HEK293 (cell line): Measurements from ENCODE around the gene LAMC3.

Experiments used
- CTCF ChIA-PET: fragments of 350-600 bp; formaldehyde crosslinking; extraction: SDS; loops from one replicate; lab custom pipeline; 2021; ENCODE audit warnings: antibody characterized with exemption; lab: Yijun Ruan, JAX
- POLR2A ChIA-PET: fragments of 300-600 bp; formaldehyde crosslinking; extraction: SDS; loops from one replicate; lab custom pipeline; 2020; ENCODE audit warnings: antibody characterized with exemption, inconsistent platforms; lab: Yijun Ruan, JAX
- H3K27ac ChIP-seq: fragments of 200-500 bp; sonication (Bioruptor generic); 2 replicates; pipeline ENCODE4 v1.5.1; 2014; ENCODE audit warnings: low read depth, low read length, control low read depth, inconsistent platforms; ENCODE audit errors: extremely low read depth
- H3K36me3 ChIP-seq, 2 experiments: fragments of 200-500 bp in 1 of 2; sonication (Bioruptor generic) in 1 of 2; 1 replicate in 1 of 2; 2 replicates in 1 of 2; pipeline ENCODE4 v1.5.1; 2014 to 2017; ENCODE audit warnings: inconsistent platforms in 2 of 2, low read length in 2 of 2; ENCODE audit not compliant: control insufficient read depth in 2 of 2, insufficient read depth in 1 of 2
- H3K4me1 ChIP-seq: fragments of 200-500 bp; sonication (Bioruptor generic); 2 replicates; pipeline ENCODE4 v1.5.1; 2014; ENCODE audit warnings: mild to moderate bottlenecking, low read length, inconsistent platforms; ENCODE audit not compliant: control insufficient read depth, insufficient read depth
- H3K4me3 ChIP-seq: 2 replicates; pipeline ENCODE4 v1.5.1; 2011; ENCODE audit warnings: low read depth, mild to moderate bottlenecking, control low read depth, low read length, moderate library complexity
- H3K9me3 ChIP-seq: fragments of 200-500 bp; sonication (Bioruptor generic); 2 replicates; pipeline ENCODE4 v1.5.1; 2014; ENCODE audit warnings: low read depth, low read length, inconsistent platforms; ENCODE audit not compliant: control insufficient read depth, insufficient read depth
- AEBP2 ChIP-seq: fragments of 450-650 bp; formaldehyde crosslinking; IDR thresholded peaks from 2 replicates; pipeline ENCODE4 v1.5.1; 2016; ENCODE audit warnings: missing biosample characterization, missing genetic modification characterization, borderline replicate concordance
- BCL11A ChIP-seq: fragments of 450-650 bp; formaldehyde crosslinking; IDR thresholded peaks from 2 replicates; pipeline ENCODE4 v1.5.1; 2016; ENCODE audit warnings: low read depth, missing biosample characterization, missing genetic modification characterization
- MZF1 ChIP-seq: fragments of 450-650 bp; formaldehyde crosslinking; IDR thresholded peaks from 2 replicates; pipeline ENCODE4 v1.5.1; 2017; ENCODE audit warnings: missing biosample characterization, missing genetic modification characterization, borderline replicate concordance
- PATZ1 ChIP-seq: fragments of 450-650 bp; formaldehyde crosslinking; IDR thresholded peaks from 2 replicates; pipeline ENCODE4 v1.5.1; 2016; ENCODE audit warnings: missing biosample characterization, missing genetic modification characterization
- PBX3 ChIP-seq: sonication (generic); formaldehyde crosslinking; IDR thresholded peaks from 2 replicates; pipeline ENCODE4 v1.8.1; 2022; ENCODE audit warnings: mild to moderate bottlenecking, moderate library complexity, missing genetic modification reagents
- ZNF114 ChIP-seq: fragments of 450-650 bp; formaldehyde crosslinking; IDR thresholded peaks from 2 replicates; pipeline ENCODE4 v1.5.0; 2017; ENCODE audit warnings: missing biosample characterization, missing genetic modification characterization
- ZNF121 ChIP-seq: fragments of 450-650 bp; formaldehyde crosslinking; IDR thresholded peaks from 2 replicates; pipeline ENCODE4 v1.5.1; 2016; ENCODE audit warnings: missing biosample characterization, missing genetic modification characterization
- ZNF138 ChIP-seq: fragments of 450-650 bp; formaldehyde crosslinking; IDR thresholded peaks from 2 replicates; pipeline ENCODE4 v1.5.1; 2016; ENCODE audit warnings: missing biosample characterization, missing genetic modification characterization, borderline replicate concordance
- ZNF26 ChIP-seq: fragments of 450-650 bp; formaldehyde crosslinking; IDR thresholded peaks from 2 replicates; pipeline ENCODE4 v1.5.1; 2016; ENCODE audit warnings: missing biosample characterization, missing genetic modification characterization
- ZNF280C ChIP-seq: fragments of 450-650 bp; formaldehyde crosslinking; IDR thresholded peaks from 2 replicates; pipeline ENCODE4 v1.5.1; 2016; ENCODE audit warnings: missing biosample characterization, missing genetic modification characterization
- ZNF302 ChIP-seq: fragments of 450-650 bp; formaldehyde crosslinking; IDR thresholded peaks from 2 replicates; pipeline ENCODE4 v1.5.1; 2016; ENCODE audit warnings: missing biosample characterization, missing genetic modification characterization, low read depth
- ZNF341 ChIP-seq: fragments of 450-650 bp; formaldehyde crosslinking; IDR thresholded peaks from 2 replicates; pipeline ENCODE4; 2016; ENCODE audit warnings: low read depth, missing biosample characterization, missing genetic modification characterization
- ZNF366 ChIP-seq: fragments of 450-650 bp; formaldehyde crosslinking; conservative IDR thresholded peaks from 2 replicates; pipeline ENCODE4 v1.5.1; 2016; ENCODE audit warnings: missing biosample characterization, missing genetic modification characterization
- ZNF416 ChIP-seq: fragments of 450-650 bp; formaldehyde crosslinking; IDR thresholded peaks from 2 replicates; pipeline ENCODE4 v1.5.1; 2016; ENCODE audit warnings: missing biosample characterization, missing genetic modification characterization
- ZNF48 ChIP-seq: fragments of 450-650 bp; formaldehyde crosslinking; IDR thresholded peaks from 2 replicates; pipeline ENCODE4 v1.5.1; 2016; ENCODE audit warnings: missing biosample characterization, missing genetic modification characterization
- ZNF571 ChIP-seq: fragments of 450-650 bp; formaldehyde crosslinking; IDR thresholded peaks from 2 replicates; pipeline ENCODE4 v1.5.0; 2017; ENCODE audit warnings: missing biosample characterization, missing genetic modification characterization
- ZNF580 ChIP-seq: fragments of 450-650 bp; formaldehyde crosslinking; IDR thresholded peaks from 2 replicates; pipeline ENCODE4 v1.5.1; 2016; ENCODE audit warnings: missing biosample characterization, missing genetic modification characterization
- ZNF585B ChIP-seq: fragments of 450-650 bp; formaldehyde crosslinking; IDR thresholded peaks from 2 replicates; pipeline ENCODE4 v1.5.1; 2016; ENCODE audit warnings: missing biosample characterization, missing genetic modification characterization
- ZNF610 ChIP-seq: fragments of 450-650 bp; formaldehyde crosslinking; IDR thresholded peaks from 2 replicates; pipeline ENCODE4 v1.5.1; 2016; ENCODE audit warnings: missing biosample characterization, missing genetic modification characterization, borderline replicate concordance
- ZSCAN23 ChIP-seq: fragments of 450-650 bp; formaldehyde crosslinking; IDR thresholded peaks from 2 replicates; pipeline ENCODE4 v1.5.1; 2016; ENCODE audit warnings: missing biosample characterization, missing genetic modification characterization
- ZSCAN5A ChIP-seq: fragments of 450-650 bp; formaldehyde crosslinking; IDR thresholded peaks from 2 replicates; pipeline ENCODE4 v1.5.1; 2016; ENCODE audit warnings: missing biosample characterization, missing genetic modification characterization

The LAMC3 gene

GRCh38 chr9:131006601-131007000 lies 2.4 kb upstream of the LAMC3 start:
- no peak overlapping the region for H3K4me3 ChIP-seq
- TF ChIP-seq ZSCAN5A (tag by site-specific recombination) = no peak
- TF ChIP-seq ZNF114 (tag by site-specific recombination) = no peak
- no peak for TF ChIP-seq ZNF302 (tag by site-specific recombination)
- TF ChIP-seq ZNF580 (tag by site-specific recombination) = no peak
- no peak for TF ChIP-seq ZNF48 (tag by site-specific recombination)
- no peak for TF ChIP-seq ZNF416 (tag by site-specific recombination)
- TF ChIP-seq ZNF26 (tag by site-specific recombination) = no peak
- no peak for TF ChIP-seq ZNF610
- TF ChIP-seq ZNF280C = no peak
- no peak for TF ChIP-seq ZNF585B (tag by site-specific recombination)
- no peak for TF ChIP-seq ZNF571 (tag by site-specific recombination)
- TF ChIP-seq MZF1 = no peak
- no peak for TF ChIP-seq ZSCAN23 (tag by site-specific recombination)
- no peak for TF ChIP-seq PBX3 (CRISPR knock-in tag)
- TF ChIP-seq BCL11A (tag by site-specific recombination) = no peak
- H3K9me3 ChIP-seq = no peaks in the 10 kb centered on the region
- H3K4me1 ChIP-seq = no peaks in the 10 kb centered on the region
- H3K36me3 ChIP-seq = no peaks in the 10 kb centered on the region
- POLR2A ChIA-PET = no interaction called here
- CTCF ChIA-PET = interaction anchor here (0.7 to 6.4 kb wide), 8 partner anchors 9 to 330 kb away, joined by 3 to 60 read pairs (median 5); no protein-coding TSS in a partner anchor
- H3K27ac ChIP-seq = no peak overlapping the region

GRCh38 chr9:131008086-131008485 lies 888 bp upstream of the LAMC3 start:
- Histone ChIP-seq H3K9me3 (no peaks in the 10 kb centered on the region), H3K4me3 (no peak overlapping the region), H3K4me1 (no peaks in the 10 kb centered on the region), H3K27ac (no peak overlapping the region), H3K36me3 (no peaks in the 10 kb centered on the region)
- ChIA-PET CTCF (interaction anchor here (0.6 to 6.4 kb wide), 9 partner anchors 10 to 673 kb away, joined by 3 to 60 read pairs (median 5); no protein-coding TSS in a partner anchor), POLR2A (no interaction called here)
- no peak for TF ChIP-seq AEBP2 (tag by site-specific recombination)
- TF ChIP-seq ZNF366 (tag by site-specific recombination) = no peak
- TF ChIP-seq ZNF138 (tag by site-specific recombination) = no peak
- no peak for TF ChIP-seq ZNF341 (tag by site-specific recombination)
- TF ChIP-seq ZNF121 = peak; percentile 68; the same call in 1 of the 2 replicates
- TF ChIP-seq PATZ1 = no peak
